Measurements from ENCODE around the gene MOCS1. TPM values are rescaled to one million over a fixed set of nuclear protein-coding genes. Genes with fewer than 3 reads are reported as not detected.

MOCS1 gene
- polyA plus RNA-seq, 1 of the 3 experiments (the other 2 are of a cell fraction) = 4.2 TPM

DNA sequence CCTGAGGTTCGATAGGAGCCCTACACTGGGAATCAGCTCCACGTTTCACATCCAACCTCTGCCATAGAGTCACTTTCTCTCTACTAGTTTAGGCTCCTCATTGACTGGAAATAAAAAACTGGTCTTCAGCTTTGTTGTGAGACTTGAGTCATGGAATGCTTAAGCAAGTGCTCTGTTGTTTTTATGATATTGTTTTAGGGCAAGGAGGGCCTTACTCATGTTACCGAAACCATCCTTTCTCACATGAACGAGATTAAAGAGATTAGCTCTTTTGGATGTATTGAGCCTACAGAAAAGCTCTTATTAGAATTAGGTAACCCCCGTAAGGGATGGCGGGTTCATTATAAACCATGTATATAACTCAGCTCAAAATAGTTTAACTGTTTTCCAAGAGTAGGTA, 6.9 kb upstream of the MOCS1 start:
- Histone ChIP-seq H3K36me3 (replicated peaks in 1 of 2; ENCODE audit: control insufficient read depth in 1 of 2, insufficient read depth in 2 of 2, low read length in 1 of 2) (no peaks in the 10 kb centered on the region), H2AFZ (ENCODE audit: low read depth) (no peak overlapping the region), H3K9ac (no peak overlapping the region), H3F3A (replicated peaks; ENCODE audit: insufficient read depth) (no peaks in the 10 kb centered on the region), H4K20me1 (ENCODE audit: insufficient read depth) (no peaks in the 10 kb centered on the region), H3K27me3 (ENCODE audit: insufficient read depth) (no peaks in the 10 kb centered on the region), H3K9me2 (no peaks in the 10 kb centered on the region), H3K9me3 (no peaks in the 10 kb centered on the region), H3K4me1 (ENCODE audit: control insufficient read depth in 1 of 2, insufficient read depth in 2 of 2, low read depth in 1 of 2, low read length in 1 of 2) (no peaks in the 10 kb centered on the region; a peak in 2 of 4 replicates), H3K4me2 (no peak overlapping the region), H3K27ac (ENCODE audit: low read depth in 2 of 2, low read length in 1 of 2) (no peak overlapping the region), H3K4me3 (ENCODE audit: low read depth in 2 of 2, low read length in 1 of 2) (no peak overlapping the region), H3K79me2 (ENCODE audit: insufficient read depth) (no peaks in the 10 kb centered on the region)
- TF ChIP-seq CHD2 (IDR thresholded peaks at IDR 0.05; ENCODE audit: low read length, partially characterized antibody) = no peak
- TF ChIP-seq, protein P1, sequence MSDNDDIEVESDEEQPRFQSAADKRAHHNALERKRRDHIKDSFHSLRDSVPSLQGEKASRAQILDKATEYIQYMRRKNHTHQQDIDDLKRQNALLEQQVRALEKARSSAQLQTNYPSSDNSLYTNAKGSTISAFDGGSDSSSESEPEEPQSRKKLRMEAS (IDR thresholded peaks at IDR 0.05; ENCODE audit: low read depth) = no peak
- no peak for TF ChIP-seq FOXM1 (IDR thresholded peaks at IDR 0.05; ENCODE audit: low read depth)
- TF ChIP-seq RFX5 (IDR thresholded peaks at IDR 0.05; ENCODE audit: low read length) = no peak
- TF ChIP-seq PBX3 (IDR thresholded peaks at IDR 0.05) = no peak
- TF ChIP-seq, protein P2, sequence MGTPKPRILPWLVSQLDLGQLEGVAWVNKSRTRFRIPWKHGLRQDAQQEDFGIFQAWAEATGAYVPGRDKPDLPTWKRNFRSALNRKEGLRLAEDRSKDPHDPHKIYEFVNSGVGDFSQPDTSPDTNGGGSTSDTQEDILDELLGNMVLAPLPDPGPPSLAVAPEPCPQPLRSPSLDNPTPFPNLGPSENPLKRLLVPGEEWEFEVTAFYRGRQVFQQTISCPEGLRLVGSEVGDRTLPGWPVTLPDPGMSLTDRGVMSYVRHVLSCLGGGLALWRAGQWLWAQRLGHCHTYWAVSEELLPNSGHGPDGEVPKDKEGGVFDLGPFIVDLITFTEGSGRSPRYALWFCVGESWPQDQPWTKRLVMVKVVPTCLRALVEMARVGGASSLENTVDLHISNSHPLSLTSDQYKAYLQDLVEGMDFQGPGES (IDR thresholded peaks at IDR 0.05; ENCODE audit: low read depth, low read length) = no peak
- no peak for TF ChIP-seq TAF1 (IDR thresholded peaks at IDR 0.05; ENCODE audit: borderline replicate concordance, low read depth, low read length)
- TF ChIP-seq POLR2AphosphoS5 (IDR thresholded peaks at IDR 0.05; ENCODE audit: low read depth, low read length) = no peak
- WGBS (ENCODE audit: low lambda C conversion rate) = 52% methylated on average over 6 of the region's 6 CpGs
- ChIA-PET POLR2A (no interaction called here), CTCF (interaction anchor here (0.8 to 1.1 kb wide), 3 partner anchors 13 to 528 kb away, joined by 3 read pairs; no protein-coding TSS in a partner anchor)
- no peak for DNase-seq

DNA sequence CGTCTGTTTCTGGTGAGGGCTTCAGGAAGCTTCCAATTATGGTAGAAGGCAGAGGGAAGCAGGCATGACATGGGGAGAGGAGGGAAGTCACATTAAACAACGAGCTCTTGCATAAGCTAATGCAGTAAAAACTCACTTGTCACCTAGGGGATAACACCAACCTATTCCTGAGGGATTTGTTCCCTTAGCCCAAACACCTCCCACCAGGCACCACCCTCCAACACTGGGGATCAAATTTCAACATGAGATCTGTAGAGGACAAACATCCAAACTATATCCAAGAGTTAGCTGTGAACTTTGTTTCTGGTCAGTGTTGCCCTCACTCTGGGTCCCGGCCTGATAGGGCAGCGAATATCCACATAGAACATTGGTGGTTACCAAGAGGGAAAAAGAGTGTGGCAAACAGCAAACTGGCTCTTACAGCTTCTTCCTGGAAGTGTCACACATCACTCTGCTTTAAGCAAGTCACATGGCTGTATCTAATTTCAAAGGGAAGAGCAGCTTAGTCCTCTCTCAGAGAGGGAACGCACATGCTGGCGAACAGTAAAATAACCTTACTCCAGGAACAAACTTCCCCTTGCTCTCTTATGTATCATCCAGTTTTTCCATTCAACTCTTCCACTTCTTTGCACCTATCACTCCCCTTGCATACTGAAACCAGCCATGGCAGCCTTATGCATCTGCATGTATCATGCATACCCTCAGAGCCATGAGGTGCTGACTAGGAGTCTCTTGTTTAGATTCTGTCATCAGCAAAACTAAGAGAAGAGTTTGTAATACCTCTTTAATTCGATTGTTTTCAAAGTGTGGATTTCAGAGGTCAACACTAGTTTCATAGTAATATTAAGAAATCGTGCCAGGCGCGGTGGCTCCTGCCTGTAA, 4.8 kb upstream of the MOCS1 start:
- Histone ChIP-seq H4K20me1 (ENCODE audit: insufficient read depth) (no peaks in the 10 kb centered on the region), H3K79me2 (ENCODE audit: insufficient read depth) (no peaks in the 10 kb centered on the region), H3F3A (replicated peaks; ENCODE audit: insufficient read depth) (no peaks in the 10 kb centered on the region), H3K4me1 (ENCODE audit: control insufficient read depth in 1 of 2, insufficient read depth in 2 of 2, low read depth in 1 of 2, low read length in 1 of 2) (peaks cover 0 to 2% of the 10 kb centered on the region in 2 experiments; a peak in 3 of 4 replicates), H3K4me3 (ENCODE audit: low read depth in 2 of 2, low read length in 1 of 2) (no peak overlapping the region), H3K27me3 (ENCODE audit: insufficient read depth) (no peaks in the 10 kb centered on the region), H3K9me2 (no peaks in the 10 kb centered on the region), H3K27ac (ENCODE audit: low read depth in 2 of 2, low read length in 1 of 2) (no peak overlapping the region), H3K9me3 (no peaks in the 10 kb centered on the region), H2AFZ (ENCODE audit: low read depth) (no peak overlapping the region), H3K36me3 (replicated peaks in 1 of 2; ENCODE audit: control insufficient read depth in 1 of 2, insufficient read depth in 2 of 2, low read length in 1 of 2) (no peaks in the 10 kb centered on the region), H3K4me2 (no peak overlapping the region), H3K9ac (no peak overlapping the region)
- TF ChIP-seq CHD2 (IDR thresholded peaks at IDR 0.05; ENCODE audit: low read length, partially characterized antibody) (no peak), SIN3A (IDR thresholded peaks at IDR 0.05; ENCODE audit: borderline replicate concordance, low read depth, low read length) (no peak), USF1 (IDR thresholded peaks at IDR 0.05; ENCODE audit: borderline replicate concordance, low read depth) (no peak), GATA2 (CRISPR knock-in tag; IDR thresholded peaks at IDR 0.05) (no peak), TCF12 (IDR thresholded peaks at IDR 0.05) (no peak), NFIC (IDR thresholded peaks at IDR 0.05; ENCODE audit: borderline replicate concordance) (no peak), GABPA (IDR thresholded peaks at IDR 0.05; ENCODE audit: low read depth) (no peak), MXI1 (IDR thresholded peaks at IDR 0.05; ENCODE audit: low read depth, low read length) (no peak), FOSL2 (IDR thresholded peaks at IDR 0.05; ENCODE audit: borderline replicate concordance, low read depth) (no peak), FOXJ3 (CRISPR knock-in tag; IDR thresholded peaks at IDR 0.05) (no peak), RXRA (IDR thresholded peaks at IDR 0.05; ENCODE audit: borderline replicate concordance, low read depth) (no peak)
- TF ChIP-seq, protein P2 (IDR thresholded peaks at IDR 0.05; ENCODE audit: low read depth, low read length) = no peak
- TF ChIP-seq, protein P1 (IDR thresholded peaks at IDR 0.05; ENCODE audit: low read depth) = no peak
- TF ChIP-seq, protein P3, sequence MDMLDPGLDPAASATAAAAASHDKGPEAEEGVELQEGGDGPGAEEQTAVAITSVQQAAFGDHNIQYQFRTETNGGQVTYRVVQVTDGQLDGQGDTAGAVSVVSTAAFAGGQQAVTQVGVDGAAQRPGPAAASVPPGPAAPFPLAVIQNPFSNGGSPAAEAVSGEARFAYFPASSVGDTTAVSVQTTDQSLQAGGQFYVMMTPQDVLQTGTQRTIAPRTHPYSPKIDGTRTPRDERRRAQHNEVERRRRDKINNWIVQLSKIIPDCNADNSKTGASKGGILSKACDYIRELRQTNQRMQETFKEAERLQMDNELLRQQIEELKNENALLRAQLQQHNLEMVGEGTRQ (IDR thresholded peaks at IDR 0.05; ENCODE audit: borderline replicate concordance, low read depth, low read length) = no peak
- CTCF ChIA-PET = no interaction called here
- 68% methylated on average over 10 of the region's 10 CpGs for WGBS (ENCODE audit: low lambda C conversion rate)
- DNase-seq = no peak
- POLR2A ChIA-PET = no interaction called here

Data from SK-N-SH (cell line).